ENCODE data around the gene LRRC61. TPM values are rescaled to one million over a fixed set of nuclear protein-coding genes. Genes with fewer than 3 reads are reported as not detected.

The LRRC61 gene
- total RNA-seq, 1 donor, result 4.0 TPM

DNA sequence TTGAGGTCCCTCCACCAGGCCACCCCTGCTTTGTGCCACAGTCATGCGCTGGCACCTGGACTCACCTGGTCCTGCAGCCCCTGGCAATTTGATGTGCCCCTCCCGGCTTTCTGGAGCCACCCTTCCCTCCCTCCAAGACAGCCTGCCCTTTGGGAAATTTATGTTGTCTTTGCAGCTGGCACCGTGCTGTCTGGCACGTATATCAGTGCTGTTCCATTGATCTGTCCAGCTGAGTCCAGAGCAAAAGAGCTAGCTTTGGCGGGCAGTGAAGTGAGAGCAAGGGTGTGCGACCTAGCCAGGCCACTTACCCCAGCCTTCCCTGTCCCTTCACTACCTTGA, 12.6 kb downstream of the LRRC61 start:
- Histone ChIP-seq H2AFZ (ENCODE audit: low read length) (no peak overlapping the region), H3K79me2 (ENCODE audit: insufficient read depth, low read length) (no peaks in the 10 kb centered on the region), H4K20me1 (ENCODE audit: insufficient read depth, low read length) (no peaks in the 10 kb centered on the region), H3K4me3 (ENCODE audit: insufficient read depth, low read length) (no peak overlapping the region), H3K4me1 (ENCODE audit: insufficient read depth, low read length) (no peaks in the 10 kb centered on the region), H3K9me3 (ENCODE audit: low read depth, low read length) (no peaks in the 10 kb centered on the region), H3K4me2 (ENCODE audit: insufficient read depth, low read length) (no peak overlapping the region), H3K27me3 (ENCODE audit: insufficient read depth, low read length) (peaks cover 7% of the 10 kb centered on the region), H3K36me3 (ENCODE audit: insufficient read depth, low read length) (no peaks in the 10 kb centered on the region), H3K27ac (ENCODE audit: low read depth, low read length) (no peak overlapping the region)
- TF ChIP-seq, protein P1, sequence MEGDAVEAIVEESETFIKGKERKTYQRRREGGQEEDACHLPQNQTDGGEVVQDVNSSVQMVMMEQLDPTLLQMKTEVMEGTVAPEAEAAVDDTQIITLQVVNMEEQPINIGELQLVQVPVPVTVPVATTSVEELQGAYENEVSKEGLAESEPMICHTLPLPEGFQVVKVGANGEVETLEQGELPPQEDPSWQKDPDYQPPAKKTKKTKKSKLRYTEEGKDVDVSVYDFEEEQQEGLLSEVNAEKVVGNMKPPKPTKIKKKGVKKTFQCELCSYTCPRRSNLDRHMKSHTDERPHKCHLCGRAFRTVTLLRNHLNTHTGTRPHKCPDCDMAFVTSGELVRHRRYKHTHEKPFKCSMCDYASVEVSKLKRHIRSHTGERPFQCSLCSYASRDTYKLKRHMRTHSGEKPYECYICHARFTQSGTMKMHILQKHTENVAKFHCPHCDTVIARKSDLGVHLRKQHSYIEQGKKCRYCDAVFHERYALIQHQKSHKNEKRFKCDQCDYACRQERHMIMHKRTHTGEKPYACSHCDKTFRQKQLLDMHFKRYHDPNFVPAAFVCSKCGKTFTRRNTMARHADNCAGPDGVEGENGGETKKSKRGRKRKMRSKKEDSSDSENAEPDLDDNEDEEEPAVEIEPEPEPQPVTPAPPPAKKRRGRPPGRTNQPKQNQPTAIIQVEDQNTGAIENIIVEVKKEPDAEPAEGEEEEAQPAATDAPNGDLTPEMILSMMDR (IDR thresholded peaks at IDR 0.05; ENCODE audit: extremely low read depth, low read depth, low read length), result no peak
- DNase-seq (ENCODE audit: insufficient read length, low spot score, missing footprints), result no peak

DNA sequence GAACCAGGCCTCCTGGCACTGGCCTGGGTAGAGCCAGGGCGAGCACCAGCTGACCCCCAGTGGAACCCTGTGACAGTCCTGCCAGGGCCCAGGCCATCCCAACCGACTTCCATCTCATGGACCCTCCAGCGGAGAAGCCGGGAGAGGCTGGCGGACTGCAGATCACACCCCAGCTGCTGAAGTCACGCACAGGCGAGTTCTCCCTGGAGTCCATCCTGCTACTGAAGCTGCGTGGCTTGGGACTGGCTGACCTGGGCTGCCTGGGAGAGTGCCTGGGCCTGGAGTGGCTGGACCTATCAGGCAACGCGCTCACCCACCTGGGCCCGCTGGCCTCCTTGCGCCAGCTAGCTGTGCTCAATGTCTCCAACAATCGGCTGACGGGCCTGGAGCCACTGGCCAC, 13.6 kb downstream of the LRRC61 start:
- H3K36me3 ChIP-seq (ENCODE audit: insufficient read depth, low read length), result no peaks in the 10 kb centered on the region
- DNase-seq (ENCODE audit: insufficient read length, low spot score, missing footprints), result no peak
- H3K79me2 ChIP-seq (ENCODE audit: insufficient read depth, low read length), result no peaks in the 10 kb centered on the region
- no peak overlapping the region for H2AFZ ChIP-seq (ENCODE audit: low read length)
- no peak overlapping the region for H3K4me2 ChIP-seq (ENCODE audit: insufficient read depth, low read length)
- H3K4me1 ChIP-seq (ENCODE audit: insufficient read depth, low read length), result no peaks in the 10 kb centered on the region
- no peak overlapping the region for H3K4me3 ChIP-seq (ENCODE audit: insufficient read depth, low read length)
- H3K9me3 ChIP-seq (ENCODE audit: low read depth, low read length), result no peaks in the 10 kb centered on the region
- TF ChIP-seq, protein P1 (IDR thresholded peaks at IDR 0.05; ENCODE audit: extremely low read depth, low read depth, low read length), result no peak
- H3K27ac ChIP-seq (ENCODE audit: low read depth, low read length), result no peak overlapping the region
- H3K27me3 ChIP-seq (ENCODE audit: insufficient read depth, low read length), result peaks cover 14% of the 10 kb centered on the region
- no peaks in the 10 kb centered on the region for H4K20me1 ChIP-seq (ENCODE audit: insufficient read depth, low read length)

DNA sequence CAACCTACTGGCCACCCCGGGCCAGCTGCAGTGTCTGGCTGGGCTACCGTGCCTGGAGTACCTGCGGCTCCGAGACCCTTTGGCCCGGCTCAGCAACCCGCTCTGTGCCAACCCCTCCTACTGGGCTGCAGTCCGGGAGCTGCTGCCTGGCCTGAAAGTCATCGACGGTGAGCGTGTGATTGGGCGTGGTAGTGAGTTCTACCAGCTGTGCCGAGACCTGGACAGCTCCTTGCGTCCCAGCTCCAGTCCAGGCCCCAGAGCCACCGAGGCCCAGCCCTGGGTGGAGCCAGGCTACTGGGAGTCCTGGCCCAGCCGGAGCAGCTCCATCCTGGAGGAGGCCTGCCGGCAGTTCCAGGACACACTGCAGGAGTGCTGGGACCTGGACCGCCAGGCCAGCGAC, 14.0 kb downstream of the LRRC61 start:
- TF ChIP-seq, protein P1 (IDR thresholded peaks at IDR 0.05; ENCODE audit: extremely low read depth, low read depth, low read length), result no peak
- DNase-seq (ENCODE audit: insufficient read length, low spot score, missing footprints), result peak; percentile 50
- no peaks in the 10 kb centered on the region for H4K20me1 ChIP-seq (ENCODE audit: insufficient read depth, low read length)

DNA sequence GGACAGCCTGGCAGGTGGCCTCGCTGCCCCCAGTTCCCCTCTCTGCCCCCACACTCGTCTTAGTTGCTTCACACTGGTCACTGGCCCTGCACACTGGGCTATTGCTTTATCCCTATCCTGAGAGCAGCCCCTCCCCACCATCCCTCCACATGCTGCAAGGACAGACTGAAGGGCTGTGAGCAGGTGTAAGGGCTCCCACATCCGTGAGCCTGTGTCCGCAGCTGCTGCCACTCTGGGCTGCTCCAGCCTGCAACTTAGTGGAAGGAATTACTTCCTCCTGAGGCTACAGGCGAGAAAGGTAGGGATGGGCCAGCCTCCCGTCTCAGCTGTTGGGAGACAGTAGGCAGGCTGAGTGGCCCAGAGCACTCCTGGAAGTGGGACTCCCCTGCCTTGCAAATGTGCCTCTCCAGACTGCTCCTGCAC, 14.5 kb downstream of the LRRC61 start:
- H3K27ac ChIP-seq (ENCODE audit: low read depth, low read length), result no peak overlapping the region
- H3K9me3 ChIP-seq (ENCODE audit: low read depth, low read length), result no peaks in the 10 kb centered on the region
- no peaks in the 10 kb centered on the region for H3K36me3 ChIP-seq (ENCODE audit: insufficient read depth, low read length)
- peaks cover 24% of the 10 kb centered on the region for H3K27me3 ChIP-seq (ENCODE audit: insufficient read depth, low read length)
- peak; percentile 61 for DNase-seq (ENCODE audit: insufficient read length, low spot score, missing footprints)
- H3K4me2 ChIP-seq (ENCODE audit: insufficient read depth, low read length), result no peak overlapping the region
- no peaks in the 10 kb centered on the region for H4K20me1 ChIP-seq (ENCODE audit: insufficient read depth, low read length)
- no peaks in the 10 kb centered on the region for H3K79me2 ChIP-seq (ENCODE audit: insufficient read depth, low read length)
- H3K4me3 ChIP-seq (ENCODE audit: insufficient read depth, low read length), result no peak overlapping the region
- no peaks in the 10 kb centered on the region for H3K4me1 ChIP-seq (ENCODE audit: insufficient read depth, low read length)
- TF ChIP-seq, protein P1 (IDR thresholded peaks at IDR 0.05; ENCODE audit: extremely low read depth, low read depth, low read length), result no peak
- H2AFZ ChIP-seq (ENCODE audit: low read length), result no peak overlapping the region

More for the DNA sequence above, 14.0 kb downstream of the LRRC61 start:
- Histone ChIP-seq H3K27ac (ENCODE audit: low read depth, low read length) (no peak overlapping the region), H3K36me3 (ENCODE audit: insufficient read depth, low read length) (no peaks in the 10 kb centered on the region), H3K27me3 (ENCODE audit: insufficient read depth, low read length) (peaks cover 19% of the 10 kb centered on the region), H2AFZ (ENCODE audit: low read length) (no peak overlapping the region), H3K79me2 (ENCODE audit: insufficient read depth, low read length) (no peaks in the 10 kb centered on the region), H3K4me3 (ENCODE audit: insufficient read depth, low read length) (no peak overlapping the region), H3K4me1 (ENCODE audit: insufficient read depth, low read length) (no peaks in the 10 kb centered on the region), H3K4me2 (ENCODE audit: insufficient read depth, low read length) (no peak overlapping the region), H3K9me3 (ENCODE audit: low read depth, low read length) (no peaks in the 10 kb centered on the region)

Measured in osteoblast (primary cell).